Stimulated activated CD4-positive, alpha-beta T cell treated with anti-CD3 and anti-CD28 coated beads, Interleukin-15, amount 100 ng/mL, for 1 hour (primary cell): ENCODE results near the gene KLC3.
"Not testable (repeated sequence)": the region's sequence is repeated elsewhere in the genome, so short reads cannot be mapped to it uniquely, and the experiment has no call there.

Experiments
- DNase-seq, 2 donors: peaks; one replicate each; pipeline ENCODE4 v3.0.0-alpha.2; 2020; ENCODE audit warnings: low read depth in 1 of 2, low spot score in 1 of 2

The KLC3 gene

DNA sequence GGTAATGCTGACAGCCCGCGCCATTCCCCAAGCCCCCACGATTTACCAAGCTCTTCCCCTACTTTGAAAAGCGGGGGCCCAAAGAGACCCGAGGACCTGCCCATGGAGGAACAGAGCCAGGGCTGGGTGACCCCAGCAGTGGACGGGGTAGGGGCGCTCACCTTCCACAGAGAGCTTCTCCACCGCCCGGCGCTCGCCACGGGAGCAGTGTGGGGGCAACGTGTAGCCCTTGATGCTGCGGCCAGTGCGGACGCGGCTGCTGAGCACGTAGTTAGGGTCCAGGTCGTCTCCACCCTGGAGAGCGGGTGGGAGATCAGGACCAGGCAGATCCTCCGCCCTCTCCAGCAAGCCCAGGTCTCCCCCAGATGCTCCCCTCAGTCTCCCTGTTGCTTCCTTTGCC, 25.2 kb upstream of the KLC3 start:
- DNase-seq, result no peak

DNA sequence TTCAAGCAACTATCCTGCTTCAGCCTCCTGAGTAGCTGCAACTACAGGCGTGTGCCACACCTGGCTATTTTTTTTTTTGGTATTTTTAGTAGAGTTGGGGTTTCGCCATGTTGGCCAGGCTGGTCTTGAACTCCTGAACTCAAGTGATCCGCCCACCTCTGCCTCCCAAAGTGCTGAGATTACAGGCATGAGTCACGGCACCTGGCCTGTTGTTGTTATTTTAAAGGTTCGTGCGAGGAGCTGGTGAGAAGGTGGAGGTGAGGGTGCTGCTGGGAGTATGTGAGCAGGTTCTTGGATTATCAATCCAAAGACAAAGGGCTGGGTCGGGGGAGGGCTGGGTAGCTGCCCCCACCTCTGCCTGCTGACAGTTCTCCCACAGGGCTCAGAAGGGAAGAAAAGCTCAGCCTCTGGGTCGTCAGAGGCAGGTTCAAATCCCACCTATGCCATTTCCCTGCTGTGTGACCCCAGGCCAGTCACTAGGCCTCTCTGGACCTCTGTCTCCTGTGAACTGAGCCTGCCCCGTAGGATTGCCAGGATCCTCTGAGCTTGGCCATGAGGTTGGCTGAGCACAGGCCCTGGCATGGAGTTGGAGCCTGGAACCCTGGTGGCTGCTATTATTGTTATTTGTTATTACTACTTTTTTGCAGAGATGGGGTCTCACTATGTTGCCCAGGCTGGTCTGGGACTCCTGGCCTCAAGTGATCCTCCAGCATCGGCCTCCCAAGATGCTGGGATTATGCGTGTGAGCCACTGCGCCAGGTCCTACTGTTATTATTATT, 19.4 kb upstream of the KLC3 start:
- DNase-seq, result no peak

DNA sequence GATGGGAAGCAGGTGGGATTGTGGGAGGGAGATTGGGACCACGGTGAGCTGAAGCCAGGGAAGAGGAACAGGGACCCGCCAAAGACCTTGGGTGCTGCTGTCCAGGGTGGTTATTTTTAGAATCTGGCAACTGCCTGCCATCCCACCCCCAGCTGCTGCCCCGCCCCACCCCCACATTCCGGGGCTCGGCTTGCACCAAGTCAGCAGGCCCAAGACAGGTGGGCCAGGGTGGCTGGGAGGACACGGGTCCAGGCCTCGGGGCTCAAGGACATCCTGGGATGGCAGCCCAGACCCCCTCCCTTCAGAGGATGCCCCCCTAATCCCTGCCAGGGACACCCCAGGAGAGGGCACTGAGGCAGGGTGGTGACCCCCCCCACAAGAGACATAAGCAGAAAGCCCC, 18.7 kb upstream of the KLC3 start:
- no peak for DNase-seq

DNA sequence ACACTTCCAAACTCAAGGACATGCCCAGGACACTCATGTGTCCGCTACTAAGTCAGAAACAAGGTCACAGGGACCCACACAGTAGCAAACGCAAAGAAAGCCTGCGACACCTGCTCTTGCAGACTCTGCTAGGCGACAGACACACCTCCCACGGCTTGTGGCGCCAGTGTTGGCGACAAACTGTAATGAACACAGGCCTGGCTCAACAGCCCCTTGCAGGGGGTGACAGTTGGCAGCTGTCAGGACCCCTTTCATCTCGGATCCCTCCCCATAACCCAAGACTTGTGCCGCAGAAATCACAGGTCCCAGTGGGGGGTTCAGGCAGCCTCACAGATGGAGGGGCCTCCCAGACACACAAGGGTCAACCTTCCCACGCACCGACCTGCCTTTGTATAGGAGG, 18.2 kb upstream of the KLC3 start:
- DNase-seq, result no peak

- no peak for DNase-seq
Observed at GRCh38 chr19:45322744-45323281, 17.7 kb upstream of the KLC3 start, which contains the start of gene CKM. CKM (minus strand) TSS chr19:45322875; CDS start chr19:45319713, 3,162 bp downstream.

GRCh38 chr19:45323671-45324081, 16.9 kb upstream of the KLC3 start:
- DNase-seq, result no peak

- DNase-seq, result no peak
Observed at GRCh38 chr19:45324349-45324907, 16.1 kb upstream of the KLC3 start.

DNA sequence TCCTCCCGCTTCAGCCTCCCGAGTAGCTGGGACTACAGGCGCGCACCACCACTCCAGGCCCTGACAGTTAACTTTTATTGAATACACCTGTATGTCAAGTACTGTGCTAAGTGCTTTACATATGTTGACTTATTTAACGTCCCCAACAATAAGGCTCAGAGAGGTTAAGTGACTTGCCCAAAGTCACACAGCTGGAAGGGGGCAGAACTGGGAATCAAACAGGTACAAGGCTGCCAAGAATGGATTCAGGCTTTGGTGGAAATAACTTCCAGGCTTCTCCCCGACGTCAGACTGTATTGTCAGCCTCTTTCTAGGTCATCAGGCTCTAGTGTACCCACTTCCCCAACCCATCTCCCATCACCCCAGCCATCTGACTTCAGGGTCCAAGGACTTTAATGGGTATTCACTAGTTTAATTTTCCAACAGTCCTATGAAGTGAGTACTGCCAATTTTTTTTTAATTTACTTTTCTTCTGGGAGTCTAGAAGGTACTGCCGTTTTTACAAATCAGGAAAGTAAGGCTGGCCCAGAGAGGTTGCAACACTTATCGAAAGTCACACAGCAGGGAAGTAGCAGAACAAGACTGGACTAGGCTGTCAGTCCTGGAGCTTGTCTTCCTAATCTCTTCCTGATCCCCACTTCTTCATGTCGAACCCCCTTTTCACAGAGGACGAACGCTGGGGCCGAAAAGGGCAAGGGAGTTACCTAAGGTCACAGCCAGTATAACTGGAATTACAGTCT, 13.0 kb upstream of the KLC3 start:
- DNase-seq, result no peak

DNA sequence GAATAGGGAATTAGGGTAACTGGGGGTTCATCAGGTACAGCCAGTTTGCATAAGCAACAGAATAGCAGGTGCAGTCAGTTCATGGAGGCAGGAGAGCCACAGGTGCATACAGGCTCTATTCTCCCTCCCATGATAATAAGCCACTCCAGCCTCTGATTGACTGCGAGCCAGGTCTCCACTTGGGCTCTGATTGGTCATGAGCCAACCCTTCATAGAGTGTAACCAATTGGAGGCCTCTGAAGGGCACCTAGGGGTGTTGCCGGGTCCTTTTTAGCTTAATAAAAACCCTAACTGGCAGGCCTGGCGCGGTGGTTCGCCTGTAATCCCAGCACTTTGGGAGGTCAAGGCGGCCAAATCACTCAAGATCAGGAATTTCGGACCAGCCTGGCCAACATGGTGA, 9.1 kb upstream of the KLC3 start:
- no peak for DNase-seq

GRCh38 chr19:45333609-45334303, 6.8 kb upstream of the KLC3 start:
- no peak for DNase-seq

DNA sequence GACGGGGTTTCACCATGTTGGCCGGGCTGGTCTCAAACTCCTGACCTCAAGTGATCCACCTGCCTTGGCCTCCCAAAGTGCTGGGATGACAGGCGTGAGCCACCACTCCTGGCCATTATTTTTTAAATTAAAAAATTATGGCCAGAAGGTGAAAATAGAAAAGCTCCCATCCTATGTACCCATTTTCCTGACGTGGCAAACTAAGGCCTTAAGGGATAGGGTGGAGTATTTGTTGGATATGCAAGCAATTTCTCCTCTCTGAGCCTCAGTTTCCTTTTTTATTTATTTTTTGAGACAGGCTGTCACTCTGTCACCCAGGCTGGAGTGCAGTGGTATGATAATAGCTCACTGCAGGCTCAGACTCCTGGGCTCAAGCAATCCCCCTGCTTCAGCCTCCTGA, 5.7 kb upstream of the KLC3 start:
- DNase-seq, result not testable (repeated sequence)

DNA sequence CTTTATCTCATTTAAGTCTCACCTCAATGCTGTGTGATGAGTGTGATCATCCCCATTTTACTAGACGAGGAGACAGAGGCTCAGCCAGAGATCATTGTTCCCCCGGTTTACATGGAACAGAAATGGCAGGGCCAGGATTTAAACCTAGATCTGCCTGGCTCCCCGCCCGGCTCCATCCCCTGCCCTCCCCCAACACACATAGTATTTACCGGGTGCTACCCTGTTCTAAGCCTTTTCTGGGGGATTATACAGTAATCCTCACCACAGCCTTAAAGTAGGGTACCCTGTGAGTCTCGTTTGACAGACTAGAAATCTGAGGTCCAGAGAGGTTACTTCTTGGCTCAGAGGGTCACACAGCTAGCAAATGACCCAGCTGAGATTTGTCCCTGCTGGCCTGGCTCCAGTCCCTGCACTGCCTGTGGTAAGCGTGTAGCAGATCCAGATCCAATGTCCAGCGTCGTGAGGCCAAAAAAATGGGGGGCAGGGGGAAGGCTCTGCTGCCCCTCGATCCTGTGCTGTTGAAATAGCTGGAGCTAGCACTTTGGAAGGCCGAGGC, 3.8 kb upstream of the KLC3 start:
- DNase-seq, result no peak

DNA sequence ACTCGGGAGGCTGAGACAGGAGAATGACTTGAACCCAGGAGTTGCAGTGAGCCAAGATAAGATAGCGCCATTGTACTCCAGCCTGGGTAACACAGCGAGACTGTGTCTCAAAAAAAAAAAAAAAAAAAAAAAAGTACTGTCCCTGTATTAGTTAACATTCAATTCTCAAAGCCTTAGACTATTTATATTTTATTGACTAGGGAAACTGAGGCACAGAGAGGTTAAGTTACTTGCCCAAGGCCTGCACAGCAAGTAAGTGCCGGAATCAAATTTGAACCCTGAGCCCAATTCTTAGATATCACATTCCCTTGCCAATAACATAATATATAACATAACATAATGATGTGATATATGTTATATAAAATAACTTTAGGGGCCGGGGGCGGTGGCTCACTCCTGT, 921 bp upstream of the KLC3 start:
- DNase-seq, result no peak

DNA sequence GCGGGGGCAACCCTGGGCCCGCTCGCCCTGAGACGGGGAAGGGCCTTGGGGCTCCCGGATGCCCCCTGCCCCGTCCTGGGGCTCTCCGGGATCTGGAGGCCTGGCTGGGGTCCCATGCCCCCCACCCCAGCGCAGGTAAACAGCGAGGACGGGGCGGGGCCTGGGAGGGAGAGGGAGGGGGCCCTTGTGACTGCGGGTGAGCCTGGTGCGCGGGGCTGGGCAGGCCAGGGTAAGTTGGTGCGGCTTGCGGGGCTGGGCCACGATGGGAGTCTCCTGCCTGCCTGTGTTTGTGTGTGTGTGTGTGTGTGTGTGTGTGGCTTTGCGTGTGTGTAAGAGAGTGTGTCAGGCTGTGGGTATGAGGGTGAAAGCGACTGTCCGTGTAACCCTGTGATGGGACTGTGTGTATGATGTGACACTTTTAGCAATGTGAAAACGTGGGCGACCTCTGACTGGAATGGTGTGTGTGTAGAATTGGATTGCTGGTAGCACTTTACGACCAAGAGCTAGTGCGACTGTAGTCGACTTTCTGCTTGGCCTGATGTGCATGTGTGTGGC, 426 bp downstream of the KLC3 start:
- DNase-seq, result no peak

DNA sequence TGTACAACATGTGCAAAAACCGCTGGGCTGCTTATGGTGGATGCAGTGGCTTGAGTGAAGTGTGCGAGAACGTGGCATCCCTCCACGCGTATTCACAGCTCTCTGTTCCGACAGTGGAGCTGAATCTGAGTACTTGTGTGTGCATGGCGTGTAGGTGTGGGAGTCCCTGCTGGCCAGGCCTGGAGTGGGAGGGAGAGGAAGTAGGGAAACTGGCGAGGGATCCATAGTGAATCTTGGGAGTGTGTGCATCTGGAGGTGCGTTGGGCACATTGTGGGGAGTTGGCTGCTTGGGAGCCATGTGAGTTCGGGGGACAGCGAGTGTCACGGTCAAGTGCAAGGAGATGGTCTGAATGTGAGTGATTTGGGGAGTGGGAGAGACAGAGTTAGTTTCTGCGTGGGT, 2.4 kb downstream of the KLC3 start:
- no peak for DNase-seq

DNA sequence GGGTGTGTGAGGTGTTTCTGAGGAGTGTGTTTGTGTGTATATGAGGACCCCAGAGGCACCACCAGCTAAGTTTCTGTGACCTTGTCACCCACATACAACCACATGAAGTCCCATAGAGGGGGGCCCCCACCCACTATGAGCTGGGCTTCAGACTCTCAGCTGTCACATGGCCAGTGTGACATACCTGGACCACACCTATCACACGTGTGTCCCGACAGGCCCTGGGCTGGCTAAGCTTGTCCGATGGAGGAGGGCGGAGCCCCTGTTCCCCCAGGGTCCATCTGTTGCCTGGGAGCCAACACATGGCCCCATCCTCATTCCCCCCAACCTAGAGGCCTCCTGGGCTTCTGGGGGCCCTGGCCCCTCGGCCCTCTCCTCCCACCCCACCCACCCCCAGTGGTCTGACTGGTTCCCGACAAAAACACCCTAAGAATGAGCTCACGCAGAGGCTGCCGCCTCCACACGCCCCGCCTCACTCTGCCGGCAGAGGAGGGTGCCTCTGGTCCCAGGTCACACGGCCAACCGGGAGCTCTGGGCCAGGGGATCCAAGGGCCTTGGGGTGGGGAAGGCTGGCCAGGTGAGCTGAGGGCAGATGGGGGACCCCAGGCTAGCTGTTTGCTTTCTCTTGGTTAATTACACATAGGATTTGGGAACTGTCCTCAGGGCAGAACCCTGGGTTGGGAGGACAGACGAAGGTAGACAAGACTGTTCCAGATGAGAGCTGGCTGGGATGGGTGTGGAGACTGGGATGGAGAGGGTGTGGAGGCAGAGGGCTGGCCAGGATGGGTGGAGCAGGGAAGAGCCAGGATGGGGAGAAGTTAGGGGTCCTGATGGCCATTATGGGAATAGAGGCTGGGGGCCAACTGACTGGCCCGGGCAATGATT, 4.3 kb downstream of the KLC3 start:
- DNase-seq, result no peak

DNA sequence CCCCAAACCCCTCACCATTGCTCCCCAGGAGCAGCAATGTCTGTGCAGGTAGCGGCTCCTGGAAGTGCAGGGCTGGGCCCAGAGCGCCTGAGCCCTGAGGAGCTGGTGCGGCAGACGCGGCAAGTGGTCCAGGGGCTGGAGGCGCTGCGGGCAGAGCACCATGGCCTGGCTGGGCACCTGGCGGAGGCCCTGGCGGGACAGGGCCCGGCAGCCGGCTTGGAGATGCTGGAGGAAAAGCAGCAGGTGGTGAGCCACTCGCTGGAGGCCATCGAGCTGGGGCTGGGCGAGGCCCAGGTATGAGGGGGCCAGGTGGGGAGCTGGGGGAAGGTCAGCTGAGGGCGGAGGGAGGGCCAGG, 4.9 kb downstream of the KLC3 start:
- no peak for DNase-seq

GRCh38 chr19:45346449-45346848, 5.9 kb downstream of the KLC3 start:
- no peak for DNase-seq

DNA sequence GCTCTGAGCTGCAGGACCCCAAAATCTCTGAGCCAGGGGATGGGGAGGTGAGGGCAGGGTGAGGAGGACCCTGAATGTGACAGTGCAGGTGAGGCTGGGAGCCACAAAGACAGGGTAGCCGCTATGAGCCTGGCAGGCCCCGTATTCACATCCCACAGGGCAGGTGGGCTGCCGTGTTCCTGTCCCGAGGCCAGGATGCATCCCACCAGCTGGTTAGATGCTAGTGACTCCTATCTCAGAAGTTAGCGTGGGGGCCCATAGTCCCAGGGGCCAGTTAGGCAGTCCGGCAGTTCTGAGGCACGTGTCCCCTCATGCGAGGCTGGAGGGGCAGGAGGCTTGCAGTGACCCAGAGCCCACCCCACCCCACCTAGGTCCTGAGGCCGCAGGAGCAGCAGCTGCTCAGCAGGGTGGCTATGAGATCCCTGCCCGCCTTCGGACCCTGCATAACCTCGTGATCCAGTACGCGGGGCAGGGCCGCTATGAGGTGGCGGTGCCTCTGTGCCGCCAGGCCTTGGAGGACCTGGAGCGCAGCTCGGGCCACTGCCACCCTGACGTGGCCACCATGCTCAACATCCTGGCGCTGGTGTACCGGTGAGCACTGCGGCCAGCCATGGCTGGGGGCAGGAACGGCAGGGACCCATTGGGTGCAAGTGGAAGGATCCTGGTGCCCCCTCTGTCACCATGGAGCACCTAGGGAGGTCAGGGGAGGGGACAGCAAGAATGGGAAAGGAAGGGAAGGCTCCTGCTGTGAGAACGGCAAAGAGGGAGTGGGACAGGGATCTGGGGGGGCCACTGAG, 7.2 kb downstream of the KLC3 start:
- DNase-seq, result no peak
